Measurements from ENCODE around the gene ANKH. TPM values are rescaled to one million over a fixed set of nuclear protein-coding genes. Genes with fewer than 3 reads are reported as not detected.
"Not testable (repeated sequence)": the region's sequence is repeated elsewhere in the genome, so short reads cannot be mapped to it uniquely, and the experiment has no call there.

Gene ANKH
- total RNA-seq, 1 donor from 2014 or later = 0.19 TPM

DNA sequence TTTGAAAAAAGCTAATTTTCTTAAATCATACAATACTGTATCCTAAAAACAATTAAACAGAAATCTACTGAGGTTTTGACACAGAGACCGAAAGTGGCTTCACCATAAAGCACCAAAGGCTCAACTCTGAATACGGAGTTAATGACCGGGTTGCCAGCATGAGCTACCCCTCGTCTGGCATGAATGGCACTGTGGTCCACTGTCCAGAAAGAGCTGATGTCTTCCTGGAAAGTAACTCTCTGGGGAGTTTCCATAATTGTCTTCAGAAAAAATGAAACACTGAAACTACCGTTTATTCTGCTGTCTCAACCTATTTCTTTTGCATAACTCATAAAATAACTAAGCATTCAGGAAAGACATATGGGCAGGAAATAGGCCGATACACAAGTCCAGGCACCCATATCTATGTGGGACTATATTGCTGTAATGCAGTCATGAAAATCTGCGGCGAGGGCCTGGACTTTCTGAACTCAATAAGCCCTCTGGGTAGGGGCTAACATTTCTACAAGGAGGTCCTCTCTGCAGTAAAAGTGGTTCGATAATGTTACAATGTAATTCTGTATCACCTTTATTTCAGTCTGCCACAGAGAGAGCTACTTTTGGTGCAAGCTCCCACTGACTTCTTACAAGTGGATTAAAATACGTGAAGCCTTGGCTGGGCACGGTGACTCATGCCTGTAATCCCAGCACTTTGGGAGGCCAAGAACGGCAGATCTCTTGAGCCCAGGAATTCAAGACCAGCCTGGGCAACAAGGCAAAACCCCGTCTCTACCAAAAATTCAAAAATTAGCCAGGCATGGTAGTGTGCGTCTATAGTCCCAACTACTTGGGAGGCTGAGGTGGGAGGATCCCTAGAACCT is 52.4 kb downstream of the ANKH start:
- Histone ChIP-seq H3K36me3 (no peaks in the 10 kb centered on the region), H3K27ac (no peak overlapping the region), H3K9ac (no peak overlapping the region), H4K20me1 (ENCODE audit: low read depth) (no peaks in the 10 kb centered on the region), H3F3A (ENCODE audit: low read depth) (no peaks in the 10 kb centered on the region), H3K79me2 (ENCODE audit: low read depth) (no peaks in the 10 kb centered on the region), H3K4me3 (no peak overlapping the region), H3K4me2 (no peak overlapping the region), H3K27me3 (no peaks in the 10 kb centered on the region), H3K9me3 (ENCODE audit: low read depth) (no peaks in the 10 kb centered on the region), H2AFZ (replicated peaks) (no peak overlapping the region), H3K4me1 (no peaks in the 10 kb centered on the region)
- TF ChIP-seq CTCF (IDR thresholded peaks at IDR 0.05) = no peak
- no peak for TF ChIP-seq EZH2 (IDR thresholded peaks at IDR 0.05)
- no peak for TF ChIP-seq EZH2phosphoT487 (IDR thresholded peaks at IDR 0.05)
- H3K36me3 Mint-ChIP-seq = no peaks in the 10 kb centered on the region
- DNase-seq (ENCODE audit: low spot score) = no peak
- no peaks in the 10 kb centered on the region for H3K4me1 Mint-ChIP-seq
- no peaks in the 10 kb centered on the region for H3K27me3 Mint-ChIP-seq (ENCODE audit: insufficient read depth, low read depth)
- H3K4me3 Mint-ChIP-seq = no peak overlapping the region
- H3K9me3 Mint-ChIP-seq = no peaks in the 10 kb centered on the region
- no peak overlapping the region for H3K27ac Mint-ChIP-seq

DNA sequence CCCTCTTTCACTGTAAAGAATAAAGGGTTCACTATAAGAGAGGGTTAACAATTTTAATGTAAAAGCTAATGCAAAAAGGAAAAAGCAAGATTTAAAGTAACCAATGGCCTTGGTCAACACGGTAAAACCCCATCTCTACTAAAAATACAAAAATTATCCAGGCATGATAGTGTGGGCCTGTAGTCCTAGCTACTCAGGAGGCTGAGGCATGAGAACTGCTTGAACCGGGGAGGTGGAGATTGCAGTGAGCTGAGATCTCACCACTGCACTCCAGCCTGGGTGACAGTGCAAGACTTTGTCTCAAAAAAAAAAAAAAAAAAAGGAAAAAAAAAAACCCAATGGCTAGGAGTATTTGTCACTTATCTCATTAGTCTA is 53.8 kb downstream of the ANKH start:
- H3K79me2 ChIP-seq (ENCODE audit: low read depth); H3K36me3 Mint-ChIP-seq; H3K4me3 ChIP-seq; H3K9ac ChIP-seq; H3K4me1 ChIP-seq; H3K36me3 ChIP-seq; H3K4me1 Mint-ChIP-seq; H3K27ac Mint-ChIP-seq; H3K27me3 Mint-ChIP-seq (ENCODE audit: insufficient read depth, low read depth); H3K27ac ChIP-seq; DNase-seq (ENCODE audit: low spot score); H3K9me3 ChIP-seq (ENCODE audit: low read depth); H3K4me2 ChIP-seq; H3F3A ChIP-seq (ENCODE audit: low read depth); H2AFZ ChIP-seq (replicated peaks); H3K4me3 Mint-ChIP-seq; H3K27me3 ChIP-seq; H3K9me3 Mint-ChIP-seq; H4K20me1 ChIP-seq (ENCODE audit: low read depth): not testable (repeated sequence)

GRCh38 chr5:14816999-14817761 is 54.4 kb downstream of the ANKH start:
- no peaks in the 10 kb centered on the region for H3K9me3 ChIP-seq (ENCODE audit: low read depth)
- Mint-ChIP-seq H3K4me3 (no peak overlapping the region), H3K36me3 (no peaks in the 10 kb centered on the region), H3K9me3 (no peaks in the 10 kb centered on the region), H3K27ac (no peak overlapping the region), H3K27me3 (ENCODE audit: insufficient read depth, low read depth) (no peaks in the 10 kb centered on the region), H3K4me1 (no peaks in the 10 kb centered on the region)
- no peaks in the 10 kb centered on the region for H3K36me3 ChIP-seq
- H3K79me2 ChIP-seq (ENCODE audit: low read depth) = no peaks in the 10 kb centered on the region
- no peak for DNase-seq (ENCODE audit: low spot score)
- no peaks in the 10 kb centered on the region for H3F3A ChIP-seq (ENCODE audit: low read depth)
- no peak overlapping the region for H3K4me2 ChIP-seq
- no peaks in the 10 kb centered on the region for H3K27me3 ChIP-seq
- TF ChIP-seq EZH2phosphoT487 (IDR thresholded peaks at IDR 0.05) (no peak), CTCF (IDR thresholded peaks at IDR 0.05) (no peak), EZH2 (IDR thresholded peaks at IDR 0.05) (no peak)
- H3K9ac ChIP-seq = no peak overlapping the region
- H4K20me1 ChIP-seq (ENCODE audit: low read depth) = no peaks in the 10 kb centered on the region
- no peak overlapping the region for H3K27ac ChIP-seq
- H3K4me1 ChIP-seq = no peaks in the 10 kb centered on the region
- no peak overlapping the region for H3K4me3 ChIP-seq
- H2AFZ ChIP-seq (replicated peaks) = no peak overlapping the region

Measured in neural progenitor cell (in vitro differentiated cells).